Fibroblast of skin of right biceps (primary cell): ENCODE data around the gene RHBG.
A peak's percentile ranks its signal among the peaks of the same experiment; 100 is the strongest.
"Not testable (repeated sequence)": the region's sequence is repeated elsewhere in the genome, so short reads cannot be mapped to it uniquely, and the experiment has no call there.

Experiments
- DNase-seq: peaks from one replicate; pipeline ENCODE4 v3.0.0-alpha.2; 2013

Gene RHBG

GRCh38 chr1:156360534-156360933 lies 8.5 kb upstream of the RHBG start:
- no peak for DNase-seq

- DNase-seq = no peak
Observed at GRCh38 chr1:156365754-156366153, 3.3 kb upstream of the RHBG start.

GRCh38 chr1:156366378-156367166 lies 2.4 kb upstream of the RHBG start:
- no peak for DNase-seq

GRCh38 chr1:156367383-156368156 lies 1.4 kb upstream of the RHBG start:
- no peak for DNase-seq

GRCh38 chr1:156368157-156368658 lies 803 bp upstream of the RHBG start:
- DNase-seq = no peak

GRCh38 chr1:156369685-156370286 lies 775 bp downstream of the RHBG start:
- not testable (repeated sequence) for DNase-seq

- peak; percentile 12 for DNase-seq
Observed at GRCh38 chr1:156371553-156372264, 2.7 kb downstream of the RHBG start.

- no peak for DNase-seq
Observed at GRCh38 chr1:156372265-156372586, 3.2 kb downstream of the RHBG start.

GRCh38 chr1:156372876-156373275 lies 3.9 kb downstream of the RHBG start:
- no peak for DNase-seq

- no peak for DNase-seq
Observed at GRCh38 chr1:156373546-156373945, 4.5 kb downstream of the RHBG start.

- peak; percentile 46 for DNase-seq
Observed at GRCh38 chr1:156376146-156376545, 7.1 kb downstream of the RHBG start.

GRCh38 chr1:156376958-156377919 lies 8.2 kb downstream of the RHBG start:
- no peak for DNase-seq

- DNase-seq = no peak
Observed at GRCh38 chr1:156378557-156378956, 9.5 kb downstream of the RHBG start.

- peak; percentile 55 for DNase-seq
Observed at GRCh38 chr1:156379420-156380165, 10.6 kb downstream of the RHBG start.

- no peak for DNase-seq
Observed at GRCh38 chr1:156382561-156382960, 13.6 kb downstream of the RHBG start.

- peak; percentile 52 for DNase-seq
Observed at GRCh38 chr1:156383023-156383422, 14.0 kb downstream of the RHBG start.

GRCh38 chr1:156384007-156384406 lies 15.0 kb downstream of the RHBG start:
- no peak for DNase-seq

GRCh38 chr1:156384658-156385057 lies 15.6 kb downstream of the RHBG start:
- DNase-seq = no peak

GRCh38 chr1:156385534-156386031 lies 16.6 kb downstream of the RHBG start:
- peak; percentile 74 for DNase-seq

GRCh38 chr1:156386134-156386901 lies 17.3 kb downstream of the RHBG start:
- DNase-seq = no peak
